SKM-1 (cell line): ENCODE results near the gene SLC6A6.
A peak's percentile ranks its signal among the peaks of the same experiment; 100 is the strongest.

Experiments
- DNase-seq: peaks from one replicate; lab custom pipeline; 2025; ENCODE audit not compliant: unreplicated experiment; lab: John Stamatoyannopoulos, UW

SLC6A6 gene

GRCh38 chr3:14415501-14415900, 13.1 kb downstream of the SLC6A6 start:
- no peak for DNase-seq

DNA sequence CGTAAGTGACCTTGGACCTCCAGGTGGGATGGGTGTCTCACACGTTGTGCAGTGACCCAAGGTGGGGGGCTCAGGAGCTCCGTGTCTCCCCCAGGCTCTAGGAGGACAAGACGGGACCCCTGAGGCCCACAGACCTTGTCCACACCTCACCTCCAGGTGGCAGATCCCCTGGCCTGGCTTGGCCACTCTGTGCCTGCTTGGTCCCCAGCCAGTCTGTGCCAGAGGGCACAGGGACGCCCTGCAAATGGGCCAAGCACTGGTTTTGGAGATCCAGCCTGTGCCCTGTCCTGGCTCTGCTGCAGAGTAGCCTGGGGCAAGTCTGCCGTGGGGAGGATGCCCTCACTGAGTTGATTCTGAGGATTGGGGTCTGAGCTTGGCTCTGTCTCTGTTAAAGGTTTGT, 14.0 kb downstream of the SLC6A6 start:
- no peak for DNase-seq

- DNase-seq: peak; percentile 60
Observed at GRCh38 chr3:14418296-14419250, 16.2 kb downstream of the SLC6A6 start.

DNA sequence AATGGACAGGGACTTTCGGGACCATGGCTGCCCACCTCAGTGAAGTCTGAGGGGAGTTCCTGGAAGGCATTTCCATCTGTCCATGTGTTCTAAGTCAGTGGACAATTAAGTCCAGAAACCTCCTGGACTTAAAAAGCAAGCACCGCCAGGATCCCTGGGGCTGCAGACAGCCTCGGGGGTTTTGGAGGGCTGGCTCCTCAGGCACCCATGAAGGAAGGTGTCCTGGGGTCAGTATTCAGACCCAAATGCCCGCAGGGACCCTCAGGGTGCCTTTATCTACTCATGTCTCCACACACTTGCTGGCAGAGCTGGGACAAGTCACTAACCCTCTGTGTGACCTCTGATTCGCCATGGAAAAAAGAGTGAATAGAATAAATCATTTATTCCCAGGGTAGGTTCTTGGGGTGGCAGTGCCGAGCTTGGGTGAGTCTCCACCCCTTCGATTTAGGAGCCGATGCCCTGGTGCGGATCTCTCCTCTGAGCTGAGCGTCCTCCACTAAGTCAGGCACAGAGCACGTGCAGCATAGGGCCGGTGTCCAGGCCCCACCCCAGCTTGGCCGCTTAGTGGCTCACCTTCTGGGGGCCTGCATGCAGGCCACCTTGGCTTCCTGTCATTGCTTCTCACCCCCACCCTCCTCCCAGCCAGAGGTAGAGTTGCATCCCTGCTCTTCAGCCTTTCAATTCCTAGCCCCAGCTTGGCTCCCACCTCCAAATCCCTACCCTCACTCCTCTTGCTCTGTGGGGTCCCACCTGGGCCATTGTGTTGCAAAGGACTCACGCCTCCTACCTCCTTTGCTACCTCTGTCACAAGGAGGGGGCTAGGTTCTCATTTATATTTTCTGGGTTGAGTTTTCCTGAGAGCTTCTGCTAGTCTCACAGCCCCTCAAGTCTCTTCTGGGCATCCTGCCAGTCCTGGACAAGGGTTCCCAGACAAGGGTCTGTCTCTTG, 19.9 kb downstream of the SLC6A6 start:
- no peak for DNase-seq

- DNase-seq: no peak
Observed at GRCh38 chr3:14423197-14423743, 20.9 kb downstream of the SLC6A6 start.

- no peak for DNase-seq
Observed at GRCh38 chr3:14423963-14424362, 21.6 kb downstream of the SLC6A6 start.

GRCh38 chr3:14424711-14425580, 22.5 kb downstream of the SLC6A6 start:
- DNase-seq: no peak

DNA sequence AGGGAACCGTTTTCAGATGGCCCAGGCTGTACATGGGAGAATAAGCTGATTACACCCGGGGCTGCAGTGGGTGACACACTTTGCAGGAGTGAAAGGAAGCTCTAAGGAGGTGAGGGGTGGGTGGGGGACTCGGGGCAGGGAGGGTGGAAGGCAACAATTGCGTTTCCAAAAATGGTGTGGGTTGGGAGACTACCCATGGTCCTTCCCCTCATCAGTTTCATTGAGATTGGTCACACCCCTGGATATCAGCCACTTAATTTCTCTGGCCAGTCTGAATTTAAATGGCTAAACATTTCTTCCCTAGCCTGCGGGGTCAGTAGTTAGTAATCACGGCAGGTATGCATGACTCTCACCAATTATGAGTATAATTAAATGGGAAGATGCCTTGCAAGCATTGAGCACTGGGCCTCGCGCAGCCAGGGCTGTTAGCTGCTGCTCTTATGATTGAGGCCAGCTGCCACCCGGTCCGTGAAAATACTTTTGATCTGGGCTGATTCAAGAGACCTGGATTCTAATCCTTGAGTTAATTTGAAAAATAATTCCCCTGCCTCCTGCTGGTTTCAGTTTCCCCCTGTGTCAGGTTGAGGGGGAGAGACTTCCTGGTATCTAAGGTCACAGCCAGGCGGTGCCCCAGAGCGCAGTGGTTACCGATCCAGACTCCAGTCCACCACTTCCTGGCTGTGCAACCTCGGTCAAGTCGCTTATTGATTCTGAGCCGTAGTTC, 23.3 kb downstream of the SLC6A6 start:
- DNase-seq: peak; percentile 63

DNA sequence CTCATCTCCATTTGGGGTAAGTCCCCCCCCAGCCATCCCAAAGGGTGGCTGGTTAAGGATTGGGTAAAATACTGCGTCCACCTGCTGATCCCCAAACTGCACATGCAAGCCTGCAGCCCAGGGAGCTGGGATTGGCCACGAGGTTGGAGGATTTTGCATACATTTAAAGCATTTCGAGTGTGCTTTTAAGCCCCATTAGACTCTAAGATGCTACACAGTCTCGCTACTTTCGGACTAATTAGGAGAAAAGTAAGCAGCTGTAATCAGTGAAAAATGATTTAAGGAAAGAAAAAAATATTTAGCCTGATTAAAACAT, 23.9 kb downstream of the SLC6A6 start:
- DNase-seq: no peak

DNA sequence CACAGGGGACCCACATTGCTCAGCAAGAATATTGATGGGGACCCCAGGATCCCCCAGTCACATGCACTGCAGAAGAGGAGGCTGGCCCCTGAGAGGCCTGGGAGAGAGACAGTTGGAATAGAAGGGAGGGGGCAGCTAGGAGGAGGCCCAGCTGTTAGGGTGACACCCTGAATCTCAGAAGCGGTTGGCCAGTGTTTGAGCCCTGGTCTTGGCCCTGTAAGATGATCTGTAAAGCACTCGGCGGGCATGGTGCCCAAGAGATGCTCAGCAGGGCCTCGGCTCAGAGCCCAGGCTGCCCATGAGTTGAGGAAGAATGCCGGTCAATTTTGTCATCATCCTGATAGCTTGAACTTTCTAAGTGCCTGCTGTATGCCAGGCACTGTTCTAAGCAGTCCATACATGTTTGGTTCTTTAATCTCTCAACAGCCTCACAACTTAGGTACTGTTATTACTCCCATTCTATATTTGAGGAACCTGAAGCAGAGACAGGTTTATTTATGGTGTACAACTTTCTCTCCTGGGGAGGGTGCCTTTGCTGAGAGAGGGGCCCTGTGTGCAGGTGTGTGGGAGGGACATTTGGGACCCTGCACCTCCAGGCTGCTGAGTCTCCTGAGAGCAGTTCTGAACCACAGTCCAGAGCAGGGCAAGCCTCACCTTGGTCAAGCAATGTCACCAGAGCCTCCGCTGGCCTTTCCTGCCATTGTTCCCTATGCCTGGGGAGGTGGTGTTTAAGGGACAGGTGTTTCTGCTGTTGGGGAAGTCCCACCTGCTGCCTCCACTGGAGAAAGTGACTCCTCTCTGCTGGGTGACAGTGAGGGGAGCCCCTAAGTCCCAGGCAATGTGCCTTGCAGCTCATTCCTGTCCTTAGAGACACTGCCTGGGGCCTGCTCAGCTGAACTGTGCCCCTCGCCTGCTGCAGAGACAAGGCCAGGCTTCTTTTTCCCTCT, 26.0 kb downstream of the SLC6A6 start:
- DNase-seq: no peak

- DNase-seq: no peak
Observed at GRCh38 chr3:14429237-14429636, 26.8 kb downstream of the SLC6A6 start.

DNA sequence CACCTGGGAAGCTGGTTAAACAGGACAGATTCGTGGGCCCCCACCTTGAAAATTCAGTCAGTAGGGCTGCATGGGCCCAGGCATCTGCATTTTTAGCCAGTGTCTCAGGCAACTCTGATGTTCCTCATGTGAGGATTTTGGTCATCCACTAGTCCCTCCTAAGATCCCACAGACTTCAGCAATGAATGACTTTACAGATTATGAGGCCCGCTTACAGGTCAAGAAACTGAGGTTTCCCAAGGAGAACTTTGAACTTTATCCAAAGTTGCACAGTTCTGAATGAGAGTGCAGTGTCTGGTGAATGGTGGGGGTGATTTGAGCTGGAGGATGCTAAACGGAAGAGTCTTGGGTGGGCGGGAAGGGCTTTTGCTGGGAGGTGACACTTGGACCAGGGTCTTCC, 27.2 kb downstream of the SLC6A6 start:
- no peak for DNase-seq

DNA sequence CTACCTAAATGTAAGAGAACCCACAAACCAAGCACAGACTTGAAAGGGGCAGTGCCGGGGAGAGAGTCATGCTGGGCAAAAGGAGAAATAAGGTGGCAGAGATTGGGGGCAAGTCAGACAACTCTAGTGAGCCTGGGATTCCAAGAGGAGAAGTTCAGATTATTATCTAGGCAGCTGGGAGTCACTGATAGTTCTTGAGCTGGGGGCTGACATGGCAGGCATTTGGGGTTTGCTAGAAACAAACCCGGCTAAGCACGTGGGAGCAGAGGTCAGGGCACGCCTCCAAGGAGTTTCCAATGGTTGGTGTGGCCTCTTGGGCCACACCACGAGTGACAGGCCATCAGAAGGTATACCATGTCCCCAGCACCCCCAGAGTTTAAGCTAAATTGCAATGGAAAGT, 27.6 kb downstream of the SLC6A6 start:
- no peak for DNase-seq

DNA sequence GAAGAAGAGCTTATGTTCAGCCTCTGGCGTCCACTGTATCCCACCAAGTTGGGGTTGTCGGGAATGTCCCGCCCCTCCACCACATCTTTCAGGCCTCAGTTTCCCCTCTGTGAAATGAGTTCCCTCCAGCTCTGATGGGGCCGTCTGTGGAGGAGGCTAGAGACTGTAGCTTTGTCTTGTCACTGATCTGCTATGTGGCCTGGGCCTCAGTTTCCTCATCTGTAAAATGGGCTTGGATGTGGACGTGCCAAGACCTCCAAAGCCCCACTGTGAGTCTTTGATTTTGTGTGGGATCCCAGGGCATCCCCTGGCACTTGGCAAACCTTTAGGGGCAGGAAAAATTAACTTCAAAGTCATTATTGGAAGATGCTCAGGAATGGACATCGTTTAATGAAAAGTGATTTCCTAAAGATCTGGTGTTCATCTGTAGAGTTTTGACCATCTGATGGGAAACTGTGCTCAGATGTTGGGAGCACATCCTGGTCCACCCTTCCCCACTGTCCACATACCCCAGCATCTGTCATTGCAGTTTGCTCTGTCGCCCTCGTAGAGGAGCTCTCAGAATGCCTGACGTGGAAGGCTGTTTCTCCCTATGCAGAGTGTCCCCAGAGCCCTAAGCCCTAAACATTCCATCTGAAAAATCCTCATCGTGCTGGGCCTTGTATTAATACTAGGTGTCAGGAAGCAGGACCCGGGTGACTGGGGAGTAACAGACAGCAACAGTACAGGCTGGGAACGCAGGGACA, 28.5 kb downstream of the SLC6A6 start:
- DNase-seq: no peak

DNA sequence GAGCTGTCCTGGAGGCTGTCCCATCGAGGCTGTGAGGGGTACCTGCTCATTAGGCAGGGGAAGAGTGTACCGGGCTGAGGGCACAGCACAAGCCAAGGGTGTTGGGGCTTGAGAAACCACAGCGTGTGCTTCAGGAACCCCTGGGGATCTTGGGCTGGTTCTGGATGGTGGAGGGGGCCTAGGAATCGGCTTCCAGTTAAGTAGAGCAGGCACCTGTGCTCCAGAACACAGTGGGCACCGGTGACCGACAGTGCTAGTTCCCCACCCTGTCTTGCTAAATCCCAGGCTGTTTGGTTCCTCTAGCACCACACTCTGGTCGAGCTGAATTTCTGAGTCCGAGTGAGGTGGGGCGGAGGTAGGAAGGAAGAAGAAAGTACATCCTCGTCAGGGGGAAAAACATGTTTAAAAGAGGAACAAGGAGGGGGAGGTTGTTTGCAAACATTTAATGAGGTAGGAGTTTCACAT, 29.1 kb downstream of the SLC6A6 start:
- DNase-seq: peak; percentile 73

DNA sequence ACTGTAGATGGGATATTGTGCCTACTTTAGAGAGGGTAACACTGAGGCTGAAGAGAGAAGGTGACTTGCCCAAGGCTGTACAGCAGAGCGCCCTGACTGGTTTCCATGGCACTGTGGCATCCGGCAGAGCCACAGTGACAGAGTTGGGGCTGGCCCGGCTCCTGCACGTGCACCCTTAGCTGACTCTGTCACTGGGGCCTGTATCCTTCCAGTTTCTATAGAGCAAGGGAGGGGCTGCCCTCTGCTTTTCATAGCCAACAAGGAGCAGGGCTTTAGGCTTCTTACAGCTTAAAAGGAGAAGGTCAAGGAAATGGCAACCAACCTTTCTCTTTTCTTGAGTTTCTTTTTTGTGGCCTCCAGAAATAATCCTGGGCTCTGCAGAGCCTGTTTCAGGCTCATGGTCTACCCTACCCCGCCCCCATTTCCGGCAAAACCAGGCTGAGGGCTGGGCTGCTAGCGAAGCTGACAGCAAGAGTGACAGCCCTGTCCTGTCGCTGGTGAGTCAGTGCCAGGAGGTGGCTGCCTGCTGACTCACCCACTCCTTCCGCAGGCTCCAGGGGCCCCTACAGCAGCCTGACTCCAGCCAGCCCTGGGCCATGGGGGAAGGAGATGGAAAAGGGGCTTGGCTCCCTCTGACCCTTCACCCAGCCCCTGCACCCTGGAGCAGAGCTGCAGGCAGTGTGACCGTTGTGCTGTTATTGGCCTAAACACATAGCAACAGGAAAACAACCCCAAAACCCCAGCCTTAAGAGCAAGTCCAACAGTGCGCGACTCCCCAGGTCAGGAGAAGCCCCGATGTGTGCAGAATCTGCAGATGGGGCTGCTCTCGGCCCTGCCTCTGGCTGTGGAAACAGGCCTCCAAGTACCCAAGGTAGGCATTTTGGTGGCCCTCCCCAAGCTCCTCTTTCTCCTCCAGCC, 29.8 kb downstream of the SLC6A6 start:
- DNase-seq: peak; percentile 74

DNA sequence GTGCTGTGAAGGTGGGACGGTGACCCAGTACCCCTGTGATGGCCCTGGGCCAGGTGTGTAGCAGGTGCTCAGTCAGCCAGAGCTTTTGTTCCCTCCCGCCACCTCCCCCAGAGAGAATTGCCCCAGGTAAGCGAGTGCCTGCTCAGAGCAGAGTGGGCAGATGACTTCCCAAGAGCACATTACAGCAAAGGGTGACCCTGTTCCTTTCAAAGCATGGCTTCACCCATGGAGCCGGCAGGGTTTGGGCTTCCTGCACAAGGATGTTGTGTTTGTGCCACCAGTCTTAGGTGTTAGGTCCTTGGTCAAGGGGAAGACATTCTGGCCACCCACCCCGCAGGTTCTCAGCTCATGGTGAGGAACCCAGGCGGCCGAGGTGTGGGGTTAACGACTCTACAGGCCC, 30.7 kb downstream of the SLC6A6 start:
- DNase-seq: no peak
